ENCODE measurements around the gene DVL2.

DVL2 gene

DNA sequence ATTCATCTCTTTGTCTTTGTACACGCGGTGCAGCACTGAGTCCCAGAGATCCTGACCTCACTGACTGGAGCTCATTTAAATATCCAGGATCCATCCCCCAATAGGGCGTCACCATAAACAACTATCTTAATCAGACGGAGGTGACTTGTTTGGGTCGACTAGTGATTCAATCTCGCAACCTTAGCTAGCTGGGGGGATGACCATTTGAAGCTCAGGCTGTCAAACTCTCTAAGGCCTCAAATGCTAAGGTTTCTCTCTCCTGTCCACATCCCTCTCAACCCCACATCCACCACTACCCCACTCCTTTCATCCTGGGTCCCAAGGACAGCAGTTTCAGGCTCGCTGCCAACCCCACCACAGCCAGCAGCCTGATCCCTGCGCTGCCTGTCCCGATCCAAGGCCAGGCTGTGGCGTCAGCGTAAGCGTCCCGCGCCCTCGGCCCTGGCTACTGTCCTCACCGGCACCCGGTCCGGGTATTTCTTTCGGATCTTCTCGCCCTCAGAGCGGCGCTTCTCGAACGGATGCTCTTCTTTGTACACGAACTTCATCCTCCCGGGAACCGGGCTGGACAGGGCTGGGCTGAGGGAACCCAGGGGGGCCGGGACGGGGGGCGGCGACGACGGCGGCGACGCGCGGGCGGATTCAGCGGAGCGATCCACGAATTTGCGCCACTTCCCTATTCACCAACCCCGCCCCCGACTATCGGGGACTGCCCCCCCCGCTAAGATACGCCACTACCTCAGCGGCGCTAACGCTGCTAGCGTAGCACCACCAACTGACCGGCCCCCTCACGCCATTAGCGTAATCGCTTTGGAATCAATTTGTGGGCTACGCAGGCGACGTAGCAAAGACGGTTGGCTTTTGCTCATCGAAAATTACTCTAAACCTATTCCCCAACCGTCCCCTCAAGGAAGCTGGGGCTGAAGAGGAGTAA is 7.7 kb upstream of the DVL2 start, which contains the start of gene GABARAP (continued):
- TF ChIP-seq, protein P1, sequence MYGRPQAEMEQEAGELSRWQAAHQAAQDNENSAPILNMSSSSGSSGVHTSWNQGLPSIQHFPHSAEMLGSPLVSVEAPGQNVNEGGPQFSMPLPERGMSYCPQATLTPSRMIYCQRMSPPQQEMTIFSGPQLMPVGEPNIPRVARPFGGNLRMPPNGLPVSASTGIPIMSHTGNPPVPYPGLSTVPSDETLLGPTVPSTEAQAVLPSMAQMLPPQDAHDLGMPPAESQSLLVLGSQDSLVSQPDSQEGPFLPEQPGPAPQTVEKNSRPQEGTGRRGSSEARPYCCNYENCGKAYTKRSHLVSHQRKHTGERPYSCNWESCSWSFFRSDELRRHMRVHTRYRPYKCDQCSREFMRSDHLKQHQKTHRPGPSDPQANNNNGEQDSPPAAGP (tag by site-specific recombination; IDR thresholded peaks at IDR 0.05): peak; percentile 66; the same call in 1 of the 2 replicates
- TF ChIP-seq ZSCAN16 (tag by site-specific recombination; IDR thresholded peaks at IDR 0.05) (no peak), ZNF350 (tag by site-specific recombination; IDR thresholded peaks at IDR 0.05) (no peak), ZBTB1 (tag by site-specific recombination; IDR thresholded peaks at IDR 0.05) (no peak), ZBTB20 (tag by site-specific recombination; IDR thresholded peaks at IDR 0.05) (peak; percentile 92), KLF1 (tag by site-specific recombination; IDR thresholded peaks at IDR 0.05) (0 out of 2 replicates have a peak, but pooled peaks have one; percentile 8), ZNF174 (tag by site-specific recombination; IDR thresholded peaks at IDR 0.05) (no peak), ZNF701 (tag by site-specific recombination; IDR thresholded peaks at IDR 0.05) (no peak), ZNF24 (tag by site-specific recombination; IDR thresholded peaks at IDR 0.05) (peak; percentile 79), ZNF585B (tag by site-specific recombination; IDR thresholded peaks at IDR 0.05) (no peak), ZNF292 (tag by site-specific recombination; IDR thresholded peaks at IDR 0.05; ENCODE audit: borderline replicate concordance, low read depth) (no peak), ZNF221 (tag by site-specific recombination; IDR thresholded peaks at IDR 0.05; ENCODE audit: borderline replicate concordance) (no peak), ZXDB (tag by site-specific recombination; IDR thresholded peaks at IDR 0.05) (no peak; the same call in 1 of the 2 replicates), ZNF677 (tag by site-specific recombination; IDR thresholded peaks at IDR 0.05) (no peak), SALL2 (tag by site-specific recombination; IDR thresholded peaks at IDR 0.05; ENCODE audit: borderline replicate concordance) (no peak), IKZF3 (tag by site-specific recombination; IDR thresholded peaks at IDR 0.05) (peak; percentile 44; the same call in 1 of the 2 replicates), GLIS2 (tag by site-specific recombination; IDR thresholded peaks at IDR 0.05) (peak; percentile 98), ZNF776 (tag by site-specific recombination; IDR thresholded peaks at IDR 0.05; ENCODE audit: borderline replicate concordance) (no peak), ZFHX2 (tag by site-specific recombination; conservative IDR thresholded peaks at IDR 0.05) (peak; percentile 66), OSR2 (tag by site-specific recombination; IDR thresholded peaks at IDR 0.05) (no peak), ZNF112 (tag by site-specific recombination; IDR thresholded peaks at IDR 0.05) (no peak), GLIS1 (tag by site-specific recombination; IDR thresholded peaks at IDR 0.05) (peak; percentile 89), ZBTB8A (tag by site-specific recombination; IDR thresholded peaks at IDR 0.05) (peak; percentile 88), ZNF354C (tag by site-specific recombination; IDR thresholded peaks at IDR 0.05; ENCODE audit: borderline replicate concordance, low read depth) (no peak)
- TF ChIP-seq, protein P2, sequence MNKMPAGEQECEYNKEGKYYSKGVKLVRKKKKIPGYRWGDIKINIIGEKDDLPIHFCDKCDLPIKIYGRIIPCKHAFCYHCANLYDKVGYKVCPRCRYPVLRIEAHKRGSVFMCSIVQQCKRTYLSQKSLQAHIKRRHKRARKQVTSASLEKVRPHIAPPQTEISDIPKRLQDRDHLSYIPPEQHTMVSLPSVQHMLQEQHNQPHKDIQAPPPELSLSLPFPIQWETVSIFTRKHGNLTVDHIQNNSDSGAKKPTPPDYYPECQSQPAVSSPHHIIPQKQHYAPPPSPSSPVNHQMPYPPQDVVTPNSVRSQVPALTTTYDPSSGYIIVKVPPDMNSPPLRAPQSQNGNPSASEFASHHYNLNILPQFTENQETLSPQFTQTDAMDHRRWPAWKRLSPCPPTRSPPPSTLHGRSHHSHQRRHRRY (tag by site-specific recombination; IDR thresholded peaks at IDR 0.05): no peak
- TF ChIP-seq, protein P3, sequence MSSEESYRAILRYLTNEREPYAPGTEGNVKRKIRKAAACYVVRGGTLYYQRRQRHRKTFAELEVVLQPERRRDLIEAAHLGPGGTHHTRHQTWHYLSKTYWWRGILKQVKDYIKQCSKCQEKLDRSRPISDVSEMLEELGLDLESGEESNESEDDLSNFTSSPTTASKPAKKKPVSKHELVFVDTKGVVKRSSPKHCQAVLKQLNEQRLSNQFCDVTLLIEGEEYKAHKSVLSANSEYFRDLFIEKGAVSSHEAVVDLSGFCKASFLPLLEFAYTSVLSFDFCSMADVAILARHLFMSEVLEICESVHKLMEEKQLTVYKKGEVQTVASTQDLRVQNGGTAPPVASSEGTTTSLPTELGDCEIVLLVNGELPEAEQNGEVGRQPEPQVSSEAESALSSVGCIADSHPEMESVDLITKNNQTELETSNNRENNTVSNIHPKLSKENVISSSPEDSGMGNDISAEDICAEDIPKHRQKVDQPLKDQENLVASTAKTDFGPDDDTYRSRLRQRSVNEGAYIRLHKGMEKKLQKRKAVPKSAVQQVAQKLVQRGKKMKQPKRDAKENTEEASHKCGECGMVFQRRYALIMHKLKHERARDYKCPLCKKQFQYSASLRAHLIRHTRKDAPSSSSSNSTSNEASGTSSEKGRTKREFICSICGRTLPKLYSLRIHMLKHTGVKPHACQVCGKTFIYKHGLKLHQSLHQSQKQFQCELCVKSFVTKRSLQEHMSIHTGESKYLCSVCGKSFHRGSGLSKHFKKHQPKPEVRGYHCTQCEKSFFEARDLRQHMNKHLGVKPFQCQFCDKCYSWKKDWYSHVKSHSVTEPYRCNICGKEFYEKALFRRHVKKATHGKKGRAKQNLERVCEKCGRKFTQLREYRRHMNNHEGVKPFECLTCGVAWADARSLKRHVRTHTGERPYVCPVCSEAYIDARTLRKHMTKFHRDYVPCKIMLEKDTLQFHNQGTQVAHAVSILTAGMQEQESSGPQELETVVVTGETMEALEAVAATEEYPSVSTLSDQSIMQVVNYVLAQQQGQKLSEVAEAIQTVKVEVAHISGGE (tag by site-specific recombination; conservative IDR thresholded peaks at IDR 0.05; ENCODE audit: low read depth): peak; percentile 78
- TF ChIP-seq, protein P4, sequence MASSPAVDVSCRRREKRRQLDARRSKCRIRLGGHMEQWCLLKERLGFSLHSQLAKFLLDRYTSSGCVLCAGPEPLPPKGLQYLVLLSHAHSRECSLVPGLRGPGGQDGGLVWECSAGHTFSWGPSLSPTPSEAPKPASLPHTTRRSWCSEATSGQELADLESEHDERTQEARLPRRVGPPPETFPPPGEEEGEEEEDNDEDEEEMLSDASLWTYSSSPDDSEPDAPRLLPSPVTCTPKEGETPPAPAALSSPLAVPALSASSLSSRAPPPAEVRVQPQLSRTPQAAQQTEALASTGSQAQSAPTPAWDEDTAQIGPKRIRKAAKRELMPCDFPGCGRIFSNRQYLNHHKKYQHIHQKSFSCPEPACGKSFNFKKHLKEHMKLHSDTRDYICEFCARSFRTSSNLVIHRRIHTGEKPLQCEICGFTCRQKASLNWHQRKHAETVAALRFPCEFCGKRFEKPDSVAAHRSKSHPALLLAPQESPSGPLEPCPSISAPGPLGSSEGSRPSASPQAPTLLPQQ (tag by site-specific recombination; IDR thresholded peaks at IDR 0.05): 0 out of 2 replicates have a peak, but pooled peaks have one; percentile 49
- TF ChIP-seq, protein P5, sequence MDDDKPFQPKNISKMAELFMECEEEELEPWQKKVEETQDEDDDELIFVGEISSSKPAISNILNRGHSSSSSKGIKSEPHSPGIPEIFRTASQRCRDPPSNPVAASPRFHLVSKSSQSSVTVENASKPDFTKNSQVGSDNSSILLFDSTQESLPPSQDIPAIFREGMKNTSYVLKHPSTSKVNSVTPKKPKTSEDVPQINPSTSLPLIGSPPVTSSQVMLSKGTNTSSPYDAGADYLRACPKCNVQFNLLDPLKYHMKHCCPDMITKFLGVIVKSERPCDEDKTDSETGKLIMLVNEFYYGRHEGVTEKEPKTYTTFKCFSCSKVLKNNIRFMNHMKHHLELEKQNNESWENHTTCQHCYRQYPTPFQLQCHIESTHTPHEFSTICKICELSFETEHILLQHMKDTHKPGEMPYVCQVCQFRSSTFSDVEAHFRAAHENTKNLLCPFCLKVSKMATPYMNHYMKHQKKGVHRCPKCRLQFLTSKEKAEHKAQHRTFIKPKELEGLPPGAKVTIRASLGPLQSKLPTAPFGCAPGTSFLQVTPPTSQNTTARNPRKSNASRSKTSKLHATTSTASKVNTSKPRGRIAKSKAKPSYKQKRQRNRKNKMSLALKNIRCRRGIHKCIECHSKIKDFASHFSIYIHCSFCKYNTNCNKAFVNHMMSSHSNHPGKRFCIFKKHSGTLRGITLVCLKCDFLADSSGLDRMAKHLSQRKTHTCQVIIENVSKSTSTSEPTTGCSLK (tag by site-specific recombination; IDR thresholded peaks at IDR 0.05): no peak
- TF ChIP-seq, protein P6, sequence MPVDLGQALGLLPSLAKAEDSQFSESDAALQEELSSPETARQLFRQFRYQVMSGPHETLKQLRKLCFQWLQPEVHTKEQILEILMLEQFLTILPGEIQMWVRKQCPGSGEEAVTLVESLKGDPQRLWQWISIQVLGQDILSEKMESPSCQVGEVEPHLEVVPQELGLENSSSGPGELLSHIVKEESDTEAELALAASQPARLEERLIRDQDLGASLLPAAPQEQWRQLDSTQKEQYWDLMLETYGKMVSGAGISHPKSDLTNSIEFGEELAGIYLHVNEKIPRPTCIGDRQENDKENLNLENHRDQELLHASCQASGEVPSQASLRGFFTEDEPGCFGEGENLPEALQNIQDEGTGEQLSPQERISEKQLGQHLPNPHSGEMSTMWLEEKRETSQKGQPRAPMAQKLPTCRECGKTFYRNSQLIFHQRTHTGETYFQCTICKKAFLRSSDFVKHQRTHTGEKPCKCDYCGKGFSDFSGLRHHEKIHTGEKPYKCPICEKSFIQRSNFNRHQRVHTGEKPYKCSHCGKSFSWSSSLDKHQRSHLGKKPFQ (tag by site-specific recombination; IDR thresholded peaks at IDR 0.05): no peak

Measured in HEK293 (cell line).